B cell (primary cell): ENCODE results near the gene SLC25A25. TPM values are rescaled to one million over a fixed set of nuclear protein-coding genes. Genes with fewer than 3 reads are reported as not detected.

Source experiments
- ATAC-seq: fragments of 200-7000 bp; cut with Tn5 transposase; one replicate; pipeline ENCODE4 v1.10.0; 2021; ENCODE audit warnings: low read depth, mild to moderate bottlenecking, moderate number of reproducible peaks, moderate library complexity
- CTCF ChIA-PET: fragments of 350-600 bp; sonication (Branson Sonifier 250); formaldehyde crosslinking; loops from one replicate; lab custom pipeline; 2021; ENCODE audit warnings: antibody characterized with exemption, inconsistent platforms; lab: Charles Lee
- POLR2A ChIA-PET: fragments of 350-600 bp; sonication (Branson Sonifier 250); formaldehyde crosslinking; loops from one replicate; lab custom pipeline; 2021; ENCODE audit warnings: antibody characterized with exemption; lab: Charles Lee
- DNase-seq: peaks from one replicate; pipeline ENCODE4 v3.0.0; 2013
- H2AFZ ChIP-seq: 2 replicates; pipeline ENCODE4 v1.6.1; 2012; ENCODE audit warnings: mild to moderate bottlenecking, low read depth, low read length; ENCODE audit not compliant: insufficient read depth, poor library complexity, severe bottlenecking
- H3K27ac ChIP-seq, 2 donors: 1 replicate in 1 of 2; 2 replicates in 1 of 2; pipeline ENCODE4 v1.5.1; 2012 to 2013; ENCODE audit warnings: low read length in 2 of 2, mild to moderate bottlenecking in 2 of 2, moderate library complexity in 1 of 2
- H3K27me3 ChIP-seq, 4 experiments: fragments of 200-600 bp in 1 of 4; sonication (generic) in 1 of 4; replicated peaks in 1 of 4; 1 replicate in 2 of 4; 2 replicates in 2 of 4; pipeline versions ENCODE4 v1.6.1 to v1.7.0; 2013 to 2016; ENCODE audit warnings: low read length in 3 of 4, mild to moderate bottlenecking in 2 of 4, mixed read lengths in 1 of 4, moderate library complexity in 1 of 4; ENCODE audit not compliant: insufficient read depth in 4 of 4, control insufficient read depth in 3 of 4; ENCODE audit errors: control extremely low read depth in 1 of 4
- H3K36me3 ChIP-seq, 2 experiments: replicated peaks in 1 of 2; 1 replicate in 1 of 2; 2 replicates in 1 of 2; pipeline versions ENCODE4 v1.6.1 to v1.7.1; 2013; ENCODE audit warnings: low read length in 1 of 2; ENCODE audit not compliant: insufficient read depth in 2 of 2, control insufficient read depth in 1 of 2; ENCODE audit errors: control extremely low read depth in 1 of 2, extremely low read depth in 1 of 2
- H3K4me1 ChIP-seq, 2 donors: fragments of 200-600 bp in 1 of 2; sonication (generic) in 1 of 2; 1 replicate in 1 of 2; 2 replicates in 1 of 2; pipeline versions ENCODE4 v1.5.1 to v1.6.1; 2013 to 2017; ENCODE audit warnings: low read length in 2 of 2; ENCODE audit not compliant: control insufficient read depth in 2 of 2, insufficient read depth in 2 of 2
- H3K4me2 ChIP-seq: replicated peaks from 2 replicates; pipeline ENCODE3; 2012; ENCODE audit warnings: mild to moderate bottlenecking, low read depth, low read length; ENCODE audit not compliant: poor library complexity, severe bottlenecking
- H3K4me3 ChIP-seq, 5 experiments: fragments of 200-600 bp in 1 of 5; sonication (generic) in 1 of 5; 1 replicate in 3 of 5; 2 replicates in 2 of 5; pipeline versions ENCODE4 v1.5.1 to v1.7.0; 2011 to 2016; ENCODE audit warnings: low read length in 4 of 5, mild to moderate bottlenecking in 4 of 5, low read depth in 2 of 5, control low read depth in 1 of 5, moderate library complexity in 1 of 5; ENCODE audit not compliant: insufficient read depth in 1 of 5; ENCODE audit errors: control extremely low read depth in 1 of 5, extremely low read depth in 1 of 5
- H3K79me2 ChIP-seq: fragments of 200-600 bp; sonication (generic); one replicate; pipeline ENCODE4 v1.6.0; 2016; ENCODE audit warnings: low read length; ENCODE audit not compliant: control insufficient read depth, insufficient read depth
- H3K9ac ChIP-seq: fragments of 200-600 bp; sonication (generic); 2 replicates; pipeline ENCODE4 v1.6.1; 2017; ENCODE audit warnings: mild to moderate bottlenecking, low read length, moderate library complexity
- H3K9me3 ChIP-seq, 3 donors: one replicate each; pipeline versions ENCODE4 v1.6.1 to v1.7.1; 2013; ENCODE audit warnings: low read length in 2 of 3; ENCODE audit not compliant: control insufficient read depth in 2 of 3, insufficient read depth in 1 of 3; ENCODE audit errors: control extremely low read depth in 1 of 3
- H4K20me1 ChIP-seq: 2 replicates; pipeline ENCODE4 v1.6.0; 2012; ENCODE audit warnings: mild to moderate bottlenecking, low read length; ENCODE audit not compliant: insufficient read depth, control insufficient read depth, poor library complexity, severe bottlenecking
- H3K27ac Mint-ChIP-seq: one replicate; pipeline ENCODE4 v1.8.0; 2021; ENCODE audit warnings: mixed read lengths
- H3K27me3 Mint-ChIP-seq: one replicate; pipeline ENCODE4 v1.8.0; 2021; ENCODE audit warnings: mixed read lengths
- H3K4me1 Mint-ChIP-seq: one replicate; pipeline ENCODE4 v1.8.0; 2021; ENCODE audit warnings: mixed read lengths
- H3K4me3 Mint-ChIP-seq: one replicate; pipeline ENCODE4 v1.8.0; 2021; ENCODE audit warnings: mixed read lengths
- H3K9me3 Mint-ChIP-seq: one replicate; pipeline ENCODE4 v1.8.0; 2022; ENCODE audit warnings: mixed read lengths; ENCODE audit not compliant: insufficient read depth
- CTCF ChIP-seq: fragments of 200-600 bp; IDR thresholded peaks from one replicate; pipeline ENCODE4 v1.8.0; 2022; ENCODE audit warnings: antibody characterized with exemption, mild to moderate bottlenecking
- EZH2 ChIP-seq: IDR thresholded peaks from 2 replicates; pipeline ENCODE4 v1.6.1; 2012; ENCODE audit warnings: borderline replicate concordance, low read depth, mild to moderate bottlenecking, moderate library complexity, low read length; ENCODE audit not compliant: insufficient read depth, poor library complexity, severe bottlenecking
- WGBS: methylation state at CpG from one replicate; pipeline ENCODE4 v1.1.5; 2013; ENCODE audit warnings: missing lambda C conversion rate; ENCODE audit not compliant: insufficient coverage; 5-methylcytosine and 5-hydroxymethylcytosine counted together
- intact Hi-C: fragments of 100-400 bp; cut with micrococcal nuclease; formaldehyde crosslinking; loops from one replicate; pipeline ENCODE4 v1.10.0; 2022
- polyA plus RNA-seq: library from polyadenylated mRNA; depleted of rRNA; stranded (reverse); fragments of >200 nt; gene quantifications from 2 replicates; pipeline ENCODE4 v1.2.3, GENCODE V29; 2012
- total RNA-seq, 2 donors: library from RNA; stranded (reverse); fragments of 120-200 nt in 1 of 2; gene quantifications; 1 replicate in 1 of 2; 2 replicates in 1 of 2; pipeline versions ENCODE4 v1.2.3 to v1.2.4, GENCODE V29; 2013 to 2022

The SLC25A25 gene
- total and polyA plus RNA-seq, 2 donors (not counting 1 experiment from before 2014, with no cell fraction given) = 12.1 to 18.6 TPM

- WGBS = 86% methylated on average over 22 of the region's 28 CpGs
- intact Hi-C loops = loop anchor here (10.0 kb wide), 2 partner anchors 1022 to 1772 kb away; partner anchors contain the start of genes C9orf78, DOLPP1 and USP20
These were observed 4.9 kb upstream of the SLC25A25 start for GRCh38 chr9:128062846-128063831.

More at GRCh38 chr9:128062846-128063831, 4.9 kb upstream of the SLC25A25 start:
- CTCF ChIA-PET = interaction anchor here (1.2 to 2.9 kb wide), 5 partner anchors 27 to 121 kb away, joined by 3 to 13 read pairs (median 8); no protein-coding TSS in a partner anchor
- Histone ChIP-seq H3K27ac (peak overlapping the region; percentile 66 to 74), H3K4me2 (peak overlapping the region; percentile 66), H3K4me3 (peak overlapping the region in 1 of 5 experiments; percentile 20), H3K4me1 (peaks cover 54 to 66% of the 10 kb centered on the region in 2 donors), H3K79me2 (peaks cover 51% of the 10 kb centered on the region), H3K36me3 (peaks cover 0 to 5% of the 10 kb centered on the region in 2 experiments), H4K20me1 (no peaks in the 10 kb centered on the region), H3K9me3 (peaks cover 0 to 3% (median 0%) of the 10 kb centered on the region in 3 donors), H2AFZ (peak overlapping the region; percentile 53), H3K27me3 (no peaks in the 10 kb centered on the region), H3K9ac (peak overlapping the region; percentile 28)
- no peaks in the 10 kb centered on the region for H3K9me3 Mint-ChIP-seq
- peaks cover 49% of the 10 kb centered on the region for H3K4me1 Mint-ChIP-seq
- H3K27me3 Mint-ChIP-seq = no peaks in the 10 kb centered on the region
- DNase-seq (peak; percentile 40), ATAC-seq (no peak)
- no peak for TF ChIP-seq CTCF
- no peak for TF ChIP-seq EZH2
- peak overlapping the region; percentile 79 for H3K4me3 Mint-ChIP-seq
- peak overlapping the region; percentile 87 for H3K27ac Mint-ChIP-seq
- POLR2A ChIA-PET = interaction anchor here (0.6 kb wide), 1 partner anchor 139 kb away, joined by 5 read pairs; no protein-coding TSS in a partner anchor
